GM18873 (cell line): Measurements from ENCODE around the gene LTN1.
A peak's percentile ranks its signal among the peaks of the same experiment; 100 is the strongest.

Experiments
- ATAC-seq: cut with Tn5 transposase; IDR thresholded peaks from one replicate; pipeline ENCODE4 v1.9.1; 2021; ENCODE audit warnings: mild to moderate bottlenecking, moderate library complexity, moderate number of reproducible peaks; ENCODE audit not compliant: unreplicated experiment, low FRiP score

The LTN1 gene

DNA sequence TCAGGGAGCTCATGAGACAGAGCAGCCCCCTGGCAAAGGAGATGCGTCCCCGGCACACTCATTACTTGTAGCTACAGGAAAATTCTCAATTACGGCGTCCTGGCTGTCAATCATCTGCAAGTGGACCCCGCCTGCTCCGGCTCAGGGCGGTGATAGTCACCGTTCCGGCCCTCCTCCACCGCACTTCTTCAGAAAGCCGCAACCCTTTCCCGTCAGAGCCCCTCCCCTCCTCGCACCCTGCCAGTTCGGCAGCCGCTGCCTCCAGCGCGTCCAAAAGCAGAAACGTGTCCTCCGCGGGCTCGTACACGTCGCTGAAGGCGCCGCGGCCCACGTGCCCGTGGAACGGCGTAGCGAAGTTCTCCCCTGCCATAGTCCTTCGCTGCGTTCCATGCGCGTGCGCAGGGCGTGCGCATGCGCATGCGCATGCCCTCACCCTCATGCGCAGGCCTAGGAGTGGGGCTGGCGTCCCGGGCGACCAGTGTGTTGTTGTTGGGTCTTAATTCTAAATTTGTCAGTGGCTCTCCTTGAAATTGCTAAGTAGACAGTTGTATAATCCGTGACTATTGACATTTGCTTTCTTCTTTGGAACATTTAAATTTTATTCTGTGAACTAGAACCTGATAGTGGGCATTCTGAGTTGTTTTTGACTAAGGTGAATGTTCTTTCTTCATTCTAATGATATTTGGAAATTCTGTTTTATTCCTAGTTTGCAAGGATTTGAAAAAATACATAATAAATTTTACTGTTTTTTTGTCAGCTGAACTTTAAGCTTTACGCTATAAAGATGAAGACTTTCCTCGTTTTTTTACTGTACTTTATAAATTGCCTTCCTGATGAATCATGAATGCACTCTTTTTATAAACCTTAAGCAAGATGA is 107.5 kb downstream of the LTN1 start:
- peak; percentile 95 for ATAC-seq

DNA sequence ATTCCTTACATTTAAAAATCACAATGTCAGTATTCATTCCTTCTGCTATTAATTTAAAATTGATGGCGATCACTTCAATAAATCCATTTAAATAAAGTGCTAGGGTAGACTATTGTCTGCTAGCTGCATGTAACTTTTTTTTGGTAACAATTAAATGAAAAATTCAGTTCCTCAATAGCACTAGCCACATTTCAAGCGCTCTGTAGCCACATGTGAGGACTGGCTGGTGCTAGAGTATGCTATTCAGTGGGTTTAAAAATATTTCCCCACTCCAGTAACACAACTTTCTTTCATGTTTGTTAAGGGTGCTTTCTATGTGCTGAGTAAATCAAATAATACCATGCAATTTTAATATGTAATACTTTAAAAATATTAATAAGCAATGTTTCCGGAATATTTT is 108.2 kb downstream of the LTN1 start:
- ATAC-seq: no peak

DNA sequence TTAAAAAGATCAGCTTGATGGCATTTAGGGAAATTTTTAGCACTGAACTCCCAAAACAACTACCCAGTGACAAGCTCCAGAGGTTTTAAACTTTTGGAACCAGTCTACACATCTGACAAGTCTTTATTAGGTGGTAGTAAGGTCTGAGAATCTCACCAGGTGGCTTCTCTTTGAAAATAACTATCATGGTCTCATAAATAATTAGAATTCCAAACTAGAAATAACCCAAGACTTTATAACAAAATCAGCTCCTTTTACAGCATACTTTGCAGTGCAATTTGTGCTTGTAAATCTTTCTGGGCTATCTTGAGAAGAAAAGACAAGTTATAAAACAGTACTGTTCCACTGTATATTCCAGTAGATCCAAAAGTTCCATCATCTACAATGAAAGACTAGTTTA is 108.7 kb downstream of the LTN1 start:
- ATAC-seq: no peak

DNA sequence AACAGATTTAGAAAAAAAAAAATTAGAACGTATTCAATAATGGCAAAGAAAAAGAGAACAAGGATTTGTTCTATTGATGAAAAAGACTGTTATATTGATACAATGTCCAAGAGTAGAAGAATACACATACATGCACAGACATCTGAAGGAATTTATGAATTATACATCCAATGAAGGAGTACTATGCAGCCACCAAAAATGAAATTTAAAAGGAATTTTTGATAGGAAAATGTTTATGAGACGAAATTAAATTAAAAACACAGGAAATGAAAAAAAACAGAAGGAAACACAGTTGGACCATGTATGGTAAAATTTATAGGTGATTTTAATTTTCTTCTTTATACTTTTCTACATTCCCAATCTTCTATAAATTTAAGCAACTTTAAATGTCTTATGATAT is 110.3 kb downstream of the LTN1 start:
- no peak for ATAC-seq
